Breast epithelium (tissue), 4 donors: ENCODE measurements around the gene SRGAP3. TPM values are rescaled to one million over a fixed set of nuclear protein-coding genes. Genes with fewer than 3 reads are reported as not detected.

Source experiments
- DNase-seq, 2 donors: peaks; one replicate each; pipeline ENCODE4 v3.0.0-alpha.2; 2019; ENCODE audit warnings: low spot score in 2 of 2
- H3K27ac ChIP-seq, 2 donors: fragments of 200-600 bp; sonication (generic) in 1 of 2; one replicate each; pipeline ENCODE4 v1.5.1; 2016 to 2019; ENCODE audit warnings: mild to moderate bottlenecking in 1 of 2
- H3K27me3 ChIP-seq, 2 donors: fragments of 200-600 bp; sonication (generic) in 1 of 2; one replicate each; pipeline versions ENCODE4 v1.5.1 to v1.6.0; 2017 to 2019; ENCODE audit warnings: control low read depth in 1 of 2, mild to moderate bottlenecking in 1 of 2
- H3K36me3 ChIP-seq: fragments of 200-600 bp; one replicate; pipeline ENCODE4 v1.5.1; 2019
- H3K4me1 ChIP-seq, 2 donors: fragments of 200-600 bp; sonication (generic); one replicate each; pipeline ENCODE4 v1.5.1; 2016 to 2019; ENCODE audit warnings: control low read depth in 1 of 2
- H3K4me3 ChIP-seq, 3 donors: fragments of 200-600 bp; sonication (generic); 1 replicate in 2 of 3; 2 replicates in 1 of 3; pipeline ENCODE4 v1.5.1; 2016 to 2019; ENCODE audit warnings: mild to moderate bottlenecking in 3 of 3, moderate library complexity in 2 of 3
- H3K9me3 ChIP-seq, 2 donors: fragments of 200-600 bp; sonication (generic) in 1 of 2; one replicate each; pipeline ENCODE4 v1.5.1; 2016 to 2019; ENCODE audit warnings: control low read depth in 1 of 2
- POLR2A ChIP-seq: fragments of 450-650 bp; IDR thresholded peaks from one replicate; pipeline ENCODE4 v1.6.1; 2016; ENCODE audit warnings: antibody characterized with exemption, mild to moderate bottlenecking, moderate library complexity
- POLR2AphosphoS5 ChIP-seq, 3 donors: sonication (generic); formaldehyde crosslinking; IDR thresholded peaks; one replicate each; pipeline ENCODE4 v1.6.1; 2017; ENCODE audit warnings: antibody characterized with exemption in 3 of 3
- intact Hi-C: fragments of 100-400 bp; cut with DNase I; formaldehyde crosslinking; loops from one replicate; pipeline ENCODE4 v1.15.1; 2023; ENCODE audit warnings: low total_unique reads
- total RNA-seq, 3 donors: library from RNA; depleted of rRNA; stranded (reverse); fragments of >200 nt; gene quantifications; one replicate each; pipeline ENCODE4 v1.1.0, GENCODE V29; 2016
- TF ChIP-seq, protein P1 (sequence below), 3 donors: fragments of 450-650 bp; IDR thresholded peaks; one replicate each; pipeline ENCODE4 v1.5.1; 2016 to 2017; ENCODE audit warnings: antibody characterized with exemption in 3 of 3, mild to moderate bottlenecking in 3 of 3, moderate library complexity in 3 of 3

The SRGAP3 gene
- total RNA-seq, 3 donors from 2014 or later, result 13.6 to 21.5 (median 19.0) TPM

DNA sequence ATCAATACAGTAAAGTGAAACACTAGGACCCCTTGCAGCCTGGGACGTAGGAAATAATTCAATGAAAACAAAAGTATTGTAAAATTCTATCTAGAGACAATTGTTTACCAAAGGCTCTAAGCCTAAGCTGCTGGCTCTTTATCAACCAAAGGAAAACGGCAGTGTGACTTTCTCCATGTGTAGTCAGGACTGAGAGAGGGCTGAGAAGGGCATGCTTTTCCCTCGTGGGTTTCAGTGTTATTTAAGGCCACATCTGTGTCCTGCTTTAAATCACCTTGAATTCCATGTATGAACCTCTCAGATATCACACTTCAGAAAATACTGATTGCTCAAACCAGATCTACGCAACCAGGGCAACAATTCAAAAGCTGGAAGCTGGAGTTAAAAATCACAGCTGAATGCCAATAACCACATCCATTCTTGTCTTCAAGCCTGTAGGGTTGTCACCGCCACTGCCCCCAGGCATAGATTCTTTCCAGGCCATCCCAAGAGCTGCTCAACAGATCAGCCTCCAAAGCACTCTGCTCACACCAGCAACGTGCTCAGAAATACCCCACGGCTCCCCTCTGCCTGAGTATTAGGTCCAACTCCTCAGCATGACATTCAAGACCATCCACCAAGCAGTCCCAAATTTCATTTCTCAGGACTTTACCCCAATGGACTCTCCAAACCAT, 124.0 kb downstream of the SRGAP3 start:
- Histone ChIP-seq H3K27ac (no peak overlapping the region), H3K27me3 (no peaks in the 10 kb centered on the region), H3K4me1 (peaks cover 0 to under 1% of the 10 kb centered on the region in 2 donors), H3K36me3 (no peaks in the 10 kb centered on the region), H3K4me3 (no peak overlapping the region), H3K9me3 (no peaks in the 10 kb centered on the region)
- TF ChIP-seq, protein P1, sequence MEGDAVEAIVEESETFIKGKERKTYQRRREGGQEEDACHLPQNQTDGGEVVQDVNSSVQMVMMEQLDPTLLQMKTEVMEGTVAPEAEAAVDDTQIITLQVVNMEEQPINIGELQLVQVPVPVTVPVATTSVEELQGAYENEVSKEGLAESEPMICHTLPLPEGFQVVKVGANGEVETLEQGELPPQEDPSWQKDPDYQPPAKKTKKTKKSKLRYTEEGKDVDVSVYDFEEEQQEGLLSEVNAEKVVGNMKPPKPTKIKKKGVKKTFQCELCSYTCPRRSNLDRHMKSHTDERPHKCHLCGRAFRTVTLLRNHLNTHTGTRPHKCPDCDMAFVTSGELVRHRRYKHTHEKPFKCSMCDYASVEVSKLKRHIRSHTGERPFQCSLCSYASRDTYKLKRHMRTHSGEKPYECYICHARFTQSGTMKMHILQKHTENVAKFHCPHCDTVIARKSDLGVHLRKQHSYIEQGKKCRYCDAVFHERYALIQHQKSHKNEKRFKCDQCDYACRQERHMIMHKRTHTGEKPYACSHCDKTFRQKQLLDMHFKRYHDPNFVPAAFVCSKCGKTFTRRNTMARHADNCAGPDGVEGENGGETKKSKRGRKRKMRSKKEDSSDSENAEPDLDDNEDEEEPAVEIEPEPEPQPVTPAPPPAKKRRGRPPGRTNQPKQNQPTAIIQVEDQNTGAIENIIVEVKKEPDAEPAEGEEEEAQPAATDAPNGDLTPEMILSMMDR (IDR thresholded peaks at IDR 0.05), result no peak
- TF ChIP-seq POLR2A, result no peak
- no peak for TF ChIP-seq POLR2AphosphoS5 (IDR thresholded peaks at IDR 0.05)
- DNase-seq, result no peak
- intact Hi-C loops, result no loop called here

DNA sequence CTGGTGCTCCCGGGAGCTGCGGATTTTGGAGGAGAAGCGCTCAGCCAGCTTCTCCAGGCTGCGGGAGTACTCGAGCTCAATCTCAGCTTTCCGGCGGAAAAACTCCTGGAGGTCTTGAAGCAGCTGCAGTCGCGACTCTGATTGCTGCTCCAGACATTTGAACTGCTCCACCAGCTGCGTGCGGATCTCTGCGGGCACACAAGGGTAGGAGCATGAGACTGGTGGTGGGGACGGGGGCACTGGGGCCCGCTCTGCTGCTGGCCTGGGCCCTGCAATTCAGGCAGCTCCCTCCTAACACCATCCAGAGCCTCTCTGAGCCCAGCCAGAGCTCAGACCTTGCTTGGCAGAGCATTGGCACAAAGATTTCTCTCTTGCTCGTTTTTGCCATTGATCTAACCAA, 124.7 kb downstream of the SRGAP3 start:
- H3K9me3 ChIP-seq, result no peaks in the 10 kb centered on the region
- intact Hi-C loops, result no loop called here
- H3K4me3 ChIP-seq, result no peak overlapping the region
- TF ChIP-seq, protein P1 (IDR thresholded peaks at IDR 0.05), result no peak
- TF ChIP-seq POLR2AphosphoS5 (IDR thresholded peaks at IDR 0.05) (no peak), POLR2A (no peak)
- no peaks in the 10 kb centered on the region for H3K27me3 ChIP-seq
- H3K27ac ChIP-seq, result no peak overlapping the region
- H3K36me3 ChIP-seq, result no peaks in the 10 kb centered on the region
- no peak for DNase-seq
- H3K4me1 ChIP-seq, result no peaks in the 10 kb centered on the region

DNA sequence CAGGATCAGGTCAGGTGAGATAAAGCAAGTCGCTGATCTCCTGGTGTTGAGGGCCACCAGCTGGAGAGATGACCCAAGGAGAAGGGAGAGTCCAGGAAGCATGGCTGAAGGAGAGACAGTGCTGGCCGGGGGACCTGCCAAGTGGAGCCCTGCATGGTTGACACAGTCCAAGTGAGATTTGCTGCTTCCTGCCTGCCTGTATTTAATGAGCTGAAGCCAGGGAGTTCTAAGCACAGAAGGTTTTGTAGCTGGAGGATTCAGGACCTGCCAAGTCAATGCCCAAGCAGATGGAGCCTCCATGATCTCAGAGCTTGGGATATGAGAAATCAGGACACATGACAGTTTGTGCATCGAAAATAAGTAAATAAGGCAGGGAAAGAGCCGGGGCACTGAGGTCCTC, 125.6 kb downstream of the SRGAP3 start:
- TF ChIP-seq, protein P1 (IDR thresholded peaks at IDR 0.05), result no peak
- TF ChIP-seq POLR2A (no peak), POLR2AphosphoS5 (IDR thresholded peaks at IDR 0.05) (no peak)
- H3K4me3 ChIP-seq, result no peak overlapping the region
- H3K27ac ChIP-seq, result no peak overlapping the region
- H3K4me1 ChIP-seq, result no peaks in the 10 kb centered on the region
- no peaks in the 10 kb centered on the region for H3K9me3 ChIP-seq
- no peak for DNase-seq
- intact Hi-C loops, result no loop called here
- no peaks in the 10 kb centered on the region for H3K36me3 ChIP-seq
- no peaks in the 10 kb centered on the region for H3K27me3 ChIP-seq

DNA sequence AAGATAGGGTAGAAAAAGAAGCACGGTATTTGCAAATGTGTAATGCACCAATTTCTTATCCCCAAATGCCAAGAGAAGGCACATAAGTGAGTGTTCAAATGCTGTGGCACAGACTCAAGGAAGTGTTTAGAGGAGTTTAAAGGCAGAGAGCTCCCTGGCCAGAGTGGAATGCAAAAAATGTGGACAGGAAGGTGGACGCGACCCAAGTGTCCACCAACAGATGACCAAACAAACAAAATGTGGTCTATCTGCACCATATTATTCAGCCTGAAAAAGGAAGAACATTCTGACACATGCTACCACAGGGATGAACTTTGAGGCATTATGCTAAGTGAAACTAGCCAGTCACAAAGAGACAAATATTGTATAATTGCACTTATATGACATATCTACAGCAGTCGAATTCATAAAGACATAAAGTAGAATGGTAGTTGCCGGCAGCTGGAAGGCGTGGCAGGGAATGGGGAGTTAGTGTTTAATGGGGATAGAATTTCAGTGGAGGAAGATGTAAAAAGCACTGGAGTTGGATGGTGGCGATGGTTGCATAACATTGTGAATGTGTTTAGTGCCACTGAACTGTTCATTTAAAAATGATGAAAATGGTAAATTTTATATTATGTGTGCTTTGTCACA, 126.6 kb downstream of the SRGAP3 start:
- H3K4me1 ChIP-seq, result no peaks in the 10 kb centered on the region
- TF ChIP-seq POLR2A, result no peak
- TF ChIP-seq, protein P1 (IDR thresholded peaks at IDR 0.05), result no peak
- TF ChIP-seq POLR2AphosphoS5 (IDR thresholded peaks at IDR 0.05), result no peak
- no peak for DNase-seq
- no peaks in the 10 kb centered on the region for H3K27me3 ChIP-seq
- H3K36me3 ChIP-seq, result no peaks in the 10 kb centered on the region
- H3K9me3 ChIP-seq, result no peaks in the 10 kb centered on the region
- H3K27ac ChIP-seq, result no peak overlapping the region
- intact Hi-C loops, result no loop called here
- no peak overlapping the region for H3K4me3 ChIP-seq

DNA sequence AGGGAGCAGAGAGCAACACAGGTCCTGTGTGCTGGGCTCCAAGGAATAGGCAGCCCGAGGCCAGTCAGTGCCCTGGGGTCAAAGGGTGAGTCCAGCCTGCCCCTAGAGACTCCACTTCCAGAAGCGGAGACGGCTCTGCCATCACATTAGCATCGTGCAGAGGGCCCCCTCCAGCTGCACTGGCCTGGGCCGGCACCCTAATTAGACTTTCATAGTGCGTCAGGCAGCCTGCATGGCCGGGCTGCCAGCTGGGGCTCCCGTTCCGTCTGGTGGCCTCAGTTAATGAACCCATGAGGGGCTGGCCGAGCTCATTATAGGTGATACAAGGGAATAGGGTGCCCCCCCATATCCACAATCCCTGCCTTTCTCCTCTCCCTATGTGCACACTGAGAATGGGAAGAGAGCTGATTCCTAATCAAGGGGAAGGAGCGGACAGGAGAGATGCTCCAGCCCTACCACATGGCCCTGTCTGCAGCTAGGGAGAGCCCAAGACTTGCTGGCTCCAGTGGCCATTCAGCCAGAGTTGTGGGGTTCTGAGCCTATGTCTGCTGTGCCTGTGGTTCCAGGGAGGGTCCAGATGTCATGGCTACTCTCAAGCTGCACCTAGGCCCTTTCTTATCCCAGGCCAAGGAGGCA, 128.0 kb downstream of the SRGAP3 start:
- no peak for DNase-seq
- TF ChIP-seq POLR2A, result no peak
- TF ChIP-seq, protein P1 (IDR thresholded peaks at IDR 0.05), result no peak
- no peak for TF ChIP-seq POLR2AphosphoS5 (IDR thresholded peaks at IDR 0.05)
- no peaks in the 10 kb centered on the region for H3K4me1 ChIP-seq
- no peak overlapping the region for H3K4me3 ChIP-seq
- H3K27ac ChIP-seq, result no peak overlapping the region
- H3K27me3 ChIP-seq, result no peaks in the 10 kb centered on the region
- H3K36me3 ChIP-seq, result no peaks in the 10 kb centered on the region
- intact Hi-C loops, result no loop called here
- no peaks in the 10 kb centered on the region for H3K9me3 ChIP-seq
